Stimulated activated CD8-positive, alpha-beta memory T cell treated with anti-CD3 and anti-CD28 coated beads, Interleukin-7, amount 100 ng/mL, for 48 hours (primary cell): ENCODE measurements around the gene SYT12.
A peak's percentile ranks its signal among the peaks of the same experiment; 100 is the strongest.

ENCODE experiments used
- DNase-seq, 2 donors: peaks; one replicate each; pipeline ENCODE4 v3.0.0-alpha.2; 2020; ENCODE audit warnings: low read depth in 1 of 2; ENCODE audit errors: extremely low read depth in 1 of 2

SYT12 gene

DNA sequence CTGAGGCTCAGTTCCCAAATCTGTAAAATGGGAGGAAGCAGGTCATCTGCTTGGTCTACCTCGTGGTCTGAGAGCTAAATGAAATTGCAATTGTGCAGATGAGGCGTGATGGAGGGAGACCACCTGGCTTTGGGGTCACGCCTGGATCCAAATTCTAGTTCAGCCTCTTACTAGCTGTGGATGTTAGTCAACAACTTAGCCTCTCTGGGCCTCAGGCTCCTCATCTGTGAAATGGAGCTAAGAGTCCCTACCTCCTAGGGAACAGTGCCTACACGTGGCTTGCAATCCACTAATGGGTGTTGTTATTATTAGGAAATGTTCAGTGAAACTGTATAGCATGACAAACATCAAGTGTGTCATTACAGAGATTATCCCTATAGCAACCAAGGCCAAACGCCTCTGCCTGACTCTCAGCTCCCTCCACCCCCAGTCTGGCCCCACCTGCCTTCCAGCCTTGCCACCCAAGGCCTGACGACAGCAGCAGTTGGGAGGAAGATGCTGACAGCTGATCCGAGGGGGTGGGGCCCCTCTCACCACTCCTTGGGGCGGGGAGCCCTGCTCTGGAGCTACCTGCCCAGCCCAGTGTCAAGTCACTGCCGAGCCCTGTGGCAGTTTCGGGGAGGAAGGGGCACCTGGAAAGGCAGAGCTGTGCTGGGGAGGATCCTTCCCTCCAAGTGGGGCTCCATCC, 32.0 kb downstream of the SYT12 start:
- peak; percentile 14 to 42 for DNase-seq

DNA sequence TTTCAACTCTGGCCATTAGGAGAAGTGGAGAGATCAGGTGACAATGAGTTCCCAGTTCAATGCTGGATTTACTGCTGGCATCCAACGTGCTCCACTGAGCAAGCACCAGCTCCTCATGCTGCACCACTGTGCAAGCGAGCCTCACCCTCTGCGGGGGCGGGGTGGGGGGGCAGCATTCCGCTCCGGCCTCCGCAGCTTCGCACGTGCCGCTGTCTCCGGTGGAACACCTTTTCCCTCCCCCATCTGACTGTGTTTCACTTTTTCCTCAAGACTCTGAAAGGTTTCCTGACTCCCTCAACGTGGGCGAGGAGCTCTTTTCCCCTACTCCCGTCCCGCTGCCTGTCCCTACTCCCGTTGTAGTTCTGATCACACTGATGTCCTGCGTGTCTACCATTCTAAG, 32.9 kb downstream of the SYT12 start:
- DNase-seq = no peak

DNA sequence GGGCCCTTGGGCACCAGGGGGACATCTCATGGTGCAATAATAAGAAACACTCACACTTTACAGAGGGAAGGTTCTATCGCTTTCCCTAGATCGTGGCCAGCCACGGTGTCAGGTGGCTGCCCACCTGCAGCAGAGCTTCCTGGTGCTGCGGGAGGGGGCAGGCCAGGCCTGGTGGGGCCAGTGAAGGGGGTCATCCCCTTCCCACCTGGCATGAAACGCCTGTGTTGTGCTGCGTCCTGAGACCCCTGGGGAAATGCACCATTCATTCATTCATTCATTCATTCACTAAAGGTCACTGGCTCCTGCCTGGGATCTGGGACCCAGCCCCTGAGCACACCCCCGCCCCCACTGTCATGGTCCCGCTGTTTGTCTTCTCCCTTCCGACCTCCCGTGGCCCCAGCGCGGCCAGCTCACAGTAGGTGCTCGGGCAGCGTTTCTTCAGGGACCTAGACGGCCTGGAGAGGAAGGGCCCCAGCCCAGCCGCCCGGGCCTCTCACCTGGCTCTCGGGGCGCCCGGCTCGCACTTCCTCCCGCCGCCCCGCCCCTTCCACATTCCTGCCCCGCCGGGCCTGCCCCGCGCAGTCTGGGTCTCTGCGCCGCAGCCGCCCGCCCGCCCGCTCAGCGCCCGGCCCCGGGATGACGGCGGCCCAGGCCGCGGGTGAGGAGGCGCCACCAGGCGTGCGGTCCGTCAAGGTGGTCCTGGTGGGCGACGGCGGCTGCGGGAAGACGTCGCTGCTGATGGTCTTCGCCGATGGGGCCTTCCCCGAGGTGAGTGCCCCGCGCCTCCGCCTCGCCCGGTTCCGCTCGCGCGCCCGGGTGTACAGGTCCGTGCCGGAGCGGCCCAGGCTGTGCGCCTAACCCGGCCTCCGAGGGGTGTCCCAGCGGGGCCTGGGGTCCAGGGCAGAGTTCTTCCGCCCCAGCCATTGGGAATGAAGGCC, 33.6 kb downstream of the SYT12 start, which contains the start of gene RHOD:
TSS of gene RHOD (plus strand) at position 581 of the 938 bp plus-strand sequence. CDS start at position 637, 56 bp downstream.
- DNase-seq = no peak

DNA sequence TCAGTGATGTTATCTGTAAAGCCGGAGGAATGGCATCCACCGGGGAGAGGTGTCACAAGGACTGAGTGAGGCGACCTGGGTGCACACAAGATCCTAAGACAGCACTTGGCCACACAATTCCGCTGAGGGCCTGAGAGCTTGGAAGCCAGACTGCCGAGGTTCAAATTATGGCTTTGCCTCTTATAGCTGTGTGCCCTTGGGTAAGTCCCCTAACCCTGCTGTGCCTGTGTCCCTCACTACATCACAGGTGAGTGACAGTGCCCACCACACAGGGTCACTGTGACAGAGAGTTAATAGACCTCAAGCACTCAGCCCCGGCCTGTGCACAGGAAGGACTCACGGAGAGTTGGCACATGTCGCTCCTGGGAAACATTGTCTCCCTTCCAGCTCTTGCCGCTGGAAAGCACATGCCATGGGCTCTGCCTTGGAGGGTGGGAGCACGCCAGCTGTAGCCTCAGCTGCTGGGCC, 34.3 kb downstream of the SYT12 start:
- no peak for DNase-seq

DNA sequence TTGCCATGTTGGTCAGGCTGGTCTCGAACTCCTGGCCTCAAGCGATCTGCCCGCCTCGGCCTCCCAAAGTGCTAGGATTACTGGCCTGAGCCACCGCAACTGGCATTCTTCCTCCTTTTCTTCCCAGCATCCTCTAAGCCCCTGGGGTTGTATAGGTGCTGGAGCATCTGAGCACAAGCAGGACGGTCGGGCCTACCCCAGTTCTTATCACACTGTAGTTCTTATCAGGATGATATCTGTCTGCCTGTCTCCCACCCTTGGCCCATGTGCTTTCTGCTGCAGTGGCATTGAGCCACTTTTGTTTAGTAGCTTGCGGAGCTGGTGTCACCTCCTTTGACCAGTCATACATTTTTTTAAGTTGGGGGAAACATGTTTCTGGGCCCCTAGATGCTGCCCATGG, 35.6 kb downstream of the SYT12 start:
- DNase-seq = no peak

DNA sequence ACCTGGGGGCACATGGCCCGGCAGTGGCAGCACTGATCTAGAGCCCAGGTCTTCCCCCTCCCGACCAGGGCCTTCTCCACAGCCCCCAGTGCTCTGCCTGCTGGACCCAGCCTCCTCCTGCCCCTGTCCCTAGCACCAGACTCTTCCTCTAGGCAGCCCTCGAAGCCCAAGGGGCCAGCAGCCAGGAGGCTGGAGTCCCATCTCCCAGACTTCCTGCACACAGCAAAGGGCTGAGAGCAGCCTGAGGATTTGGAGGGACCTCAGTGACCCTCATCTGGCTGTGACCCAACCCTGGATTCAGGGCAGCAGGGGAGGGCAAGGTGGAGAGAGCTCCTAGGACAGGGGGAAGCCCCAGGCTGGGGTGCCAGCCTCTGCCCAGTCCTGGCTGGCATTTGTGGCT, 36.7 kb downstream of the SYT12 start:
- DNase-seq = no peak

DNA sequence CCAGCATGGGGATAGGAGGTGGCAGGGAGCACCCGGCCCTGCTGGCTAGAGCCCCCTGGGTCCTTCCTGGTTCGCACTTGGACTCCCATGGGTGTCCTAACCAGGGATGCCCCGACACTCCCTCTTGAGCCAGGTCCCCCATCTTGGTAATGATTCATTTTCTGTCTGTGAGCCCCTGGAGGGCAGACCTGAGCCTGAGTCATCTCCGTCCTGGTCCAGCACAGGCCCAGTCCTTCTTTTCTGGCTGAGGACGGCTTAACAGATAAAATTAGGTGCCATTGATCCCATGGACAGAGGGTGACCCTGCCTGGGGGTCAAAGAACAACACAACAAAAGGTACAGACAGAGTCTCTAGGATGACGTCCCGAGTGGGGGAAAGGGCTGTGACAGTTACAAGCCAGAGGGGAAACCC, 37.2 kb downstream of the SYT12 start:
- no peak for DNase-seq

DNA sequence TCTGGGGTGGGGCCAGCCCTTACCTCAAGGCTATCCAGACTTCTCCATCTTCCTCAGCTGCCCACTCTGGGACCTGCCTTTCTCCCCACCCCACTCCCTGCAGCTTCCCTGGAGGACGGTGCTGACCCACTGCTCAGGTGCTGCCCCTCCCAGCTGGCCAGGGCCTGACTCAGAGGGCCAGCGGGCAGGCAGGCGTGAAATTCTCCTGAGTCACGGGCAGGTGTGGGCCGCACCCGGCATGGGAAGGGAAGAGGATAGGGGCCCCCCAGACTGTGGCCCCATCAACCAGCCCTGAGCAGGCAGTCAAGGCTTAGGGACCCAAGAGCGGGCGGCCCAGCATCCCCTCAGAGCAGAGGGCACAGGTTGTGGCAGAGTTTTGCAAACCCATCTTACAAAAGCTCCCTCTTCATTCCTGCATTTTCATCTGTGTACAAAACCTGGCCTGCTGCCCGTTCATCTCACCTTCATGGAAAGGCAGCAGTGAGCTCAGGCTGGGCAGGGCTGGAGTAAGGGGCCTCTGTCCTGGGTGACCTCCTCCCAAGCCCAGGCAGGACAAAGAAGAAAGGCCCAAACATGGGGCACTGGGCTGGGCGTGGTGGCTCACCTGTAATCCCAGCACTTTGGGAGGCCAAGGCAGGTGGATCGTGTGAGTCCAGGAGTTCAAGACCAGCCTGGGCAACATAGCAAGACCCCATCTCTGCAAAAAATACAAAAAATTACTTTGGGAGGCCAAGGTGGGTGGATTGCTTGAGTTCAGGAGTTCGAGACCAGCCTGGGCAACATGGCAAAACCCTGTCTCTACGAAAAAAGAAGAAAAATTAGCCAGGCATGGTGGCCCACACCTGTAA, 39.8 kb downstream of the SYT12 start:
- DNase-seq = no peak

DNA sequence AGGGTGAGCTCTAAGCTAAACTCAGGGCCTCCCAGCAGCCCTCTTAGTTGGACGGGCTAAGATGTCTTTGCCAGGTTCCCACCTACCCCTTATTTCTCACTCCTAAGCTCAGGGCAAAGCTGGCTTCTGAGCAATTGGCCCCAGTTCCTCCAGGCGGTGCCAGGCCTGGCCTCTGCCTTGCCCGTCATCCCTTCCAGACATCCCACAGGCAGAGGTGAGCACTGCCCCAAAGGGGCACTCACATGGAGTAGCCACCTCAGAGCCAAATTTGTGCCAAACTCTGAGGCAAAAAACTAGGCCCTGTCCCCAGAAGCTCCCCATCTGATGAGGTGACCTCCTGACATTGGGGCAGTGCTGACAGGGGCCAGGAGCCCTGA, 43.4 kb downstream of the SYT12 start:
- no peak for DNase-seq

DNA sequence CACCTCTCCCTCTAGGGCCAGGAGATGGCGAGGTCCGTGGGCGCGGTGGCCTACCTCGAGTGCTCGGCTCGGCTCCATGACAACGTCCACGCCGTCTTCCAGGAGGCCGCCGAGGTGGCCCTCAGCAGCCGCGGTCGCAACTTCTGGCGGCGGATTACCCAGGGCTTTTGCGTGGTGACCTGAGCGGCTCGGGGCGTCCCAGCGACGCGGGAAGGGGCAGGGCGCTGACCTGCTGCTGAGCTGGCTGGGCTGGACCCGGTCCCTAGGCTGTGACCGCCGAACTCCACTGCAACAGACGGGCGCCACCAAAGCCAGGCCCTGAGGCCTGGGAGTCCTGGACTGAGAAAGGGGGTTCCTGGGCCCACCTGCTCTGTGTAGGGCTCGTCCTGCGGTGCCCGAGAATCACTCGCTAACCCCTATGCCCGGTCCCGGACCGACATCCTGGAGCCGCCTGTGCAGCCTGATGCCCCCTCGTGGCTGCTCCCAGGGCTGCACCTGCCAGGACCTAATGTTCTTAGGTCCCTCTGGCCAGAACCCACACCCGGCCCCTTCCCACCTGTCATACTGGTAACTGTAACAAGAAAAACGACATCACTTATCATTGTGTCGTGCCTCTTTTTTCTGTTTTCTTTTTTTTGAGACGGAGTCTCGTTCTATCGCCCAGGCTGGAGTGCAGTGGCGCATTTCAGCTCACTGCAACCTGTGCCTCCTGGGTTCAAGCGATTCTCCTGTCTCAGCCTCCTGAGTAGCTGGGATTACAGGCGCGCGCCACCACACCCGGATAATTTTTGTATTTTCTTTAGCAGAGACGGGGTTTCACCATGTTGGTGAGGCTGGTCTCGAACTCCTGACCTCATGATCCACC, 48.7 kb downstream of the SYT12 start:
- DNase-seq = peak; percentile 45 to 60

DNA sequence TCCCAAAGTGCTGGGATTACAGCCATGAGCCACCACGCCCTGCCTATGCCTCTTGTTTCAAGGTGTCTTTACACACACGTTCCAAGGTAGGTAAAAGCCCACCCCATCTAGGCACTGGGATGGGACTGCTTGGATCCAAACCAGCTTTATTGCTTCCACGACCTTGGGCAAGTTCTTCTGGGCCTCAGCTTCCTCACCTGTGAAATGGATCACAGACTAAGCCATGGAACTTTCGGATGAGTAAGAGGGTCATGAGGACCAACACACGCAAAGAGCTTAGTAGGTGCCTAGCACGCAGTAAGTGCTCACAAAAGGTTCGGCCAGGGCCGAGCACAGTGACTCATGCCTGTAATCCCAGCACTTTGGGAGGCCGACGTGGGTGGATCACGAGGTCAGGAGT, 49.4 kb downstream of the SYT12 start:
- no peak for DNase-seq

DNA sequence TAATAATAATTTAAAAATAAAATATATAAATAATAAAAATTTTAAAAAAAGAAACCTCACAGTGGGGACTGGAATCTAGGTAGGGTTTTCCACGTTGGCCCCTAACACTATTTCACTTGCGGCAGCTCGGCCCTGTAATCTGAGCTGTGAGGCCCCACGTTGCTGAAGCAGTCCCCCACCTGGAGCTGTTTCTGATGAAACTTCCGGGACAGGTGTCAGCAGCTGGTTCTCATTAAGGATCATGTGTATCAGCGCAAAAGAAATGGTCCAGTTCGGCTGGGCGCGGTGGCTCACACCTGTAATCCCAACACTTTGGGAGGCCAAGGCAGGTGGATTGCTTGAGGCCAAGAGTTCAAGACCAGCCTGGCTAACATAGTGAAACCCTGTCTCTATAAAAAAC, 51.0 kb downstream of the SYT12 start:
- DNase-seq = no peak

DNA sequence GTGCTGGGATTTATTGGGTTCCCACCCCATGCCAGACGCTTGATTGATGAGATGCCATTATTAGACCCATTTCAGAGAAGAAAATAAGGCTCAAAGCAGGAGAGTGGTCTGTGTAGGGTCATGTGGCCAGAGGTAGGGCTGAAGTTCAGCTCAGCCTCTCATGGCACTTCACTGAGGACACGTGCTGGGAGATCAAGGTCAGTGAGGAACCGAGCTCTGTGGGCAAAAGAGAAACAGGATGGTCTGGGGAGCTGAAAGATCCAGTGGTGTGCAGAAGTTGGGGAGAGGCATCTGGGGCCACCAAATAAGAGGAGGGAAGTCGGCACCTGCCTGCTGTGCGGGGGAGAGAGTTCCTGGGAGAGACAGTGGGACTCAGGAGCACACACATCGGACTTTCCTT, 53.3 kb downstream of the SYT12 start:
- no peak for DNase-seq

DNA sequence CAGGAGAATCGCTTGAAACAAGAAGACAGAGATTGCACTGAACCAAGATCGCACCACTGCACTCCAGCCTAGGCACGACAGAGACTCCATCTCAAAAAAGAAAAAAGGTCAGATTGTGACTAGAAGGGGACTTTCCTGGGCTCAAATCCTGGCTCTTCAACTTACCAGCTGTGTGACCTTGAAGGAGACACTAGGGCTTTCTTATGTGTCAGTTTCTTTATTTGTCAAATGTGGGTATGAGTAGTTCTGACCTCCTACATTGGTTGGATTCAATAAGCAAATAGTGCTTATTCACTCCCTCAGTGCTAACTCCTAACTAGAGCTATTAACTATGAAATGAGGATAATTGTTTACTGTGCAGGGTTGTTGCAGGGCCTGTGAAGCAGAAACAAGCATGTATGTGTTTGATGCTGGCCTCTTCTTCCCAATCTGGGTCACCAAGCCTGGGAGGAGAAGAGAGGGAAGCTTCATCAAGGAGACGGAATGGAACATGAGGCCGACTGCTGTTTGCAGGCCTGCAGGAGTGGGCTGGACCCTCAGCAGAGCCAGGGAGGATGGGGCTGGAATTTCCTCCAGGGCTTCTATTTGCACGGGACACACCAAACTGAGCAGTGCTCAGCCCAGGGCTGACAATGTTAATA, 56.3 kb downstream of the SYT12 start:
- DNase-seq = no peak

DNA sequence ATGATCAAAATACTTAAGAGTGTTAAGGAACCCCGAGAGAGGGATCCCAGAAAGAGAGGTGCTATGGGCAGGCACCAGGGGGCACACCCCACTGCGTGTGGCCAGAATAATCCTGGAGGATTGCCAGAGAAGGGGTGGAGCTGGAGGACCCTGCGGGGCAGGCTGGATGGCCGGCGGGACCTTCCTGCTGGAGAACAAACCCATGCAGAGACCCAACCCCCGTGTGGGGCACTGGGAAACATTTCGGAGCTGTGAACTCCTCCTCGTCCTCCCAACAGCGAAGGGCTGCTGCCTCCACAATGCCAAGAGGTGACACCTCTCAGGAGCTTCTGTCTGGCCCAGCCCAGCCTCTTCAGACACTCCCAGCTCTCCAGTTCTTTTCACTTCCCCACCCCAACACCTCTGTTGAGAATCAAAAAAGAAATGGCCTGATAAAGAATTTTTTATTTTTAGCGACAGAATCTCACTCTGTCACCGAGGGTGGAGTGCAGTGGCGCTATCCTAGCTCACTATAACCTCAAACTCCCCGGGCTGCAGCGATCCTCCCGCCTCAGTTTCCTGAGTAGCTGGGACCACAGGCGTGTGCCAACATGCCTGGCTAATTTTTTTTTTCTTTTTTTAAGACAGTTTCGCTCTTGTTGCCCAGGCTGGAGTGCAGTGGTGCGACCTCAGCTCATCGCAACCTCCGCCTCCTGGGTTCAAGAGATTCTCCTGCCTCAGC, 59.3 kb downstream of the SYT12 start:
- no peak for DNase-seq

DNA sequence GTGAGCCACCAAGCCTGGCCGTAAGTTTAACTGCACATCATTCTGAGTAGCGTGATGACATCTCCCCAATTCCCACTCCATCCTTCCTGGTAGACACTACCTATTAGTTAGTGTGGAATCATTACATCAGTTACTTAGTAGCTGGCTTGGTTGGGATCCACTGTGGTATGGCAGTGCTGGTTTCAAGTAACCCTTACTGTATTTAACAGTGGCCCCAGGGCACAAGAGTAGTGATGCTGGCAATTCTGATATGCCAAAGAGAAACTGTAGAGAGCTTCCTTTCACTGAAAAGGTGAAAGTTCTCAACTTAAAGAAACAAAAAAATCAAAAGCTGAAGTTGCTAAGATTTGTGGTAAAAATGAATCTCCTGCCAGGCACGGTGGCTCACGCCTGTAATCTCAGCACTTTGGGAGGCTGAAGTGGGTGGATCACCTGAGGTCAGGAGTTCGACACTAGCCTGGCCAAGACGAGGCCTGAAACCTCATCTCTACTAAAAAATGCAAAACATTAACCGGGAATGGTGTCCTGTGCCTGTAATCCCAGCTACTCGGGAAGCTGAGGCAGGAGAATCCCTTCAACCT, 60.9 kb downstream of the SYT12 start:
- DNase-seq = no peak

DNA sequence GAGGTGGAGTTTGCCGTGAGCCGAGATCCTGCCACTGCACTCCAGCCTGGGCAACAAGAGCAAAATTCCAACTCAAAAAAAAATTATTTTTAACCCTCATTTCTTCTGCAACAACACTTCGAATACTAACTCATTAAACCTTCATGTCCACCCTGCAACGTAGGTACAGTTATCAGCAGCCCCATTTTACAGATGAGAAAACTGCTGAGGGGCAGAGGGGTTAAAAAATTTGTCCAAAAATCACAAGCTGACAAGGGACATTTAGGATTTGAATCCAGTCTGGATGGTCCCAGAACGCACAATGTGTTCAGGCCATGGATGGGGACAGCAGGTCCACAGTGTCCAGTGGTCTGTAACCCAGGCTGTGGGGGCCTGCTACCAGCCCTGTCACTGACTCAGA, 62.7 kb downstream of the SYT12 start:
- no peak for DNase-seq

DNA sequence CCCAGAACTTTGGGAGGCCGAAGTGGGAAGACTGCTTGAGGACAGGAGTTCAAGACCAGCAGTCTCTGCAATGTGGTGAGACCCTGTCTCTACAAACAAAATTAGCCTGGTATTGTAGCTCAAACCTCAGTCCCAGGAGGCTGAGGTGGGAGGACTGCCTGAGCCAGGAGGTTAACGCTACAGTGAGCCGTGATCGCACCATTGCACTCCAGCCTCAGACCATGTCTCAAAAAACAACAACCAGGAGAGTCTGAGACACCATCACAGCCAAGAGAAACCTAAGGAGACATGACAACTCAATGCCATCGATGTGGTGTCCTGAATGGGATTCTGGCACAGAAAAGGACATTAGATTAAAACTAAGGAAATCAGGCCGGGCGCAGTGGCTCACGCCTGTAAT, 67.8 kb downstream of the SYT12 start:
- DNase-seq = no peak

DNA sequence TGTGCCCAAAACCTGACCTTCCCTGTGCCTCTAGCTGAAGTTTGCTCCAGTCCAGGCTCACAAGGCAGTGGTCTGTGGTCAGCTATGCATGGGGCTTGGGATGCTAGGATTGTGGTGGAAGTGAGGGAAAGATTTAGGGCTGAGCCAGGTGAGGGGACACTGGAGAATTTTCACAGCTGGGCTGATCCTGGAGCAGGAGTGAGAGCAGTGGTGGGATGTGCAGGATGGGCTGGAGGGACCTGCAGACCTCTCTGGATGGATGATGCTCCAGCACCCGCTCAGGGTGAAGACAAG, 72.2 kb downstream of the SYT12 start:
- no peak for DNase-seq
